BLaER1 treated with 17β-estradiol and CSF1 and Interleukin-3, amounts not matched to agents 10 nM and 100 nM (cell line): ENCODE measurements around the gene DCAF4.

Source experiments
- H3K27ac ChIP-seq, 11 experiments: shearing (Covaris generic); formaldehyde crosslinking; 2 replicates each; pipeline ENCODE4 v1.8.1; 2022
- H3K27me3 ChIP-seq, 11 experiments: shearing (Covaris generic); formaldehyde crosslinking; 2 replicates each; pipeline ENCODE4 v1.8.1; 2022
- H3K36me3 ChIP-seq, 11 experiments: shearing (Covaris generic); formaldehyde crosslinking; 2 replicates each; pipeline ENCODE4 v1.8.1; 2022
- H3K4me1 ChIP-seq, 10 experiments: shearing (Covaris generic); formaldehyde crosslinking; 2 replicates each; pipeline ENCODE4 v1.8.1; 2022
- H3K4me2 ChIP-seq, 11 experiments: shearing (Covaris generic); formaldehyde crosslinking; 2 replicates each; pipeline ENCODE4 v1.8.1; 2022
- H3K4me3 ChIP-seq, 10 experiments: shearing (Covaris generic); formaldehyde crosslinking; 2 replicates each; pipeline ENCODE4 v1.8.1; 2022
- H3K9ac ChIP-seq, 11 experiments: shearing (Covaris generic); formaldehyde crosslinking; 2 replicates each; pipeline ENCODE4 v1.8.1; 2022
- H3K9me3 ChIP-seq, 11 experiments: shearing (Covaris generic); formaldehyde crosslinking; replicated peaks in 1 of 11; 2 replicates each; pipeline ENCODE4 v1.8.1; 2022
- H4K20me1 ChIP-seq, 11 experiments: shearing (Covaris generic); formaldehyde crosslinking; 2 replicates each; pipeline ENCODE4 v1.8.1; 2022
- Cebpa-rat ChIP-seq, 11 experiments: shearing (Covaris generic); IDR thresholded peaks; 2 replicates each; pipeline ENCODE4 v1.8.1; 2022

DCAF4 gene

DNA sequence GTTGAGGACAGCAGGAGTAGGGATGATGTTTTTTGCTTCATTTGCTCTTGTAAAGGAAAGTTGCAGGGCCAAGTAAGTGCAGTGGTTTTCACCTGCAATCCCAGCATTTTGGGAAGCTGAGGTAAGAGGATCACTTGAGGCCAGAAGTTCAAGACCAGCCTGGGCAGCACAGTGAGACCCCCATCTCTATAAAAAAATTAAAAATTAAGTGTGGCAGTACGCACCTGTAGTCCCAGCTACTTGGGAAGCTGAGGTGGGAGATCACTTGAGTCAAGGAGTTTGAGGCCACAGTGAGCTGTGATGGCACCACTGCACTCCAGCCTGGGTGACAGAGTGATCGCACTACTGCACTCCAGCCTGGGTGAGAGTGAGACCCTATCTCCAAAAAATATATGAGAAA is 43.2 kb upstream of the DCAF4 start:
- H4K20me1 ChIP-seq: no peaks in the 10 kb centered on the region
- H3K27me3 ChIP-seq: peaks cover 0 to 11% (median 4%) of the 10 kb centered on the region in 11 experiments; a peak in 10 of 22 replicates
- no peak overlapping the region for H3K27ac ChIP-seq

DNA sequence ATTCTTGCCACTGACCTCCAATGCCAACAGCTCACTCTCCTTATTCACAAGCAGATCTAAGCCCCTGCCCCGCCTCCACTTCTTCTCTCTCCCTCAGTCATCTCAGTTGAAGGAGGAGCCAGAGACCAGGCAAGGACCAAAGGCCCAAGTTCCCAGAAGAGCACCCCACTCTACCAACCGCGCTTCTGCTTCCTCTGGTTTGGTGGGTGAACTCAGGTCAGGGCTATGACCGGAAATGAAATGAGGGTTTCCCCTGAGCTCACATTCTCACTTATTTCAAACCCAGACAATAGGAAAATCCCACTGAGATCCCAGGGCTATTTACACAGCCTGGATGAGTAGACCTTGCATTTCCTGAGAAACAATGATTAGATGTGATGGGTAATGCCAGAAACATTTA is 42.3 kb upstream of the DCAF4 start:
- no peaks in the 10 kb centered on the region for H3K9me3 ChIP-seq
- H4K20me1 ChIP-seq: no peaks in the 10 kb centered on the region
- no peak overlapping the region for H3K4me3 ChIP-seq
- no peaks in the 10 kb centered on the region for H3K36me3 ChIP-seq
- H3K27ac ChIP-seq: no peak overlapping the region
- H3K4me2 ChIP-seq: no peak overlapping the region
- TF ChIP-seq Cebpa-rat (IDR thresholded peaks at IDR 0.05): no peak
- H3K9ac ChIP-seq: no peak overlapping the region
- H3K27me3 ChIP-seq: peaks cover 6 to 20% (median 10%) of the 10 kb centered on the region in 11 experiments; a peak in 19 of 22 replicates
- peaks cover 11 to 33% (median 19%) of the 10 kb centered on the region in 10 experiments; a peak in 15 of 20 replicates for H3K4me1 ChIP-seq

More for the DNA sequence above, 43.2 kb upstream of the DCAF4 start:
- Histone ChIP-seq H3K4me1 (peaks cover 3 to 25% (median 10%) of the 10 kb centered on the region in 10 experiments; a peak in 13 of 20 replicates), H3K9me3 (no peaks in the 10 kb centered on the region), H3K9ac (no peak overlapping the region), H3K4me3 (no peak overlapping the region), H3K4me2 (no peak overlapping the region), H3K36me3 (no peaks in the 10 kb centered on the region)
- no peak for TF ChIP-seq Cebpa-rat (IDR thresholded peaks at IDR 0.05)

GRCh38 chr14:72884386-72884785 is 41.9 kb upstream of the DCAF4 start:
- no peak overlapping the region for H3K4me2 ChIP-seq
- no peaks in the 10 kb centered on the region for H4K20me1 ChIP-seq
- H3K9me3 ChIP-seq: no peaks in the 10 kb centered on the region
- H3K9ac ChIP-seq: no peak overlapping the region
- no peaks in the 10 kb centered on the region for H3K36me3 ChIP-seq
- peaks cover 11 to 24% (median 15%) of the 10 kb centered on the region in 11 experiments; a peak in 21 of 22 replicates for H3K27me3 ChIP-seq
- no peak overlapping the region for H3K27ac ChIP-seq
- TF ChIP-seq Cebpa-rat (IDR thresholded peaks at IDR 0.05): no peak
- no peak overlapping the region for H3K4me3 ChIP-seq
- peaks cover 12 to 34% (median 21%) of the 10 kb centered on the region in 10 experiments; a peak in 15 of 20 replicates for H3K4me1 ChIP-seq

DNA sequence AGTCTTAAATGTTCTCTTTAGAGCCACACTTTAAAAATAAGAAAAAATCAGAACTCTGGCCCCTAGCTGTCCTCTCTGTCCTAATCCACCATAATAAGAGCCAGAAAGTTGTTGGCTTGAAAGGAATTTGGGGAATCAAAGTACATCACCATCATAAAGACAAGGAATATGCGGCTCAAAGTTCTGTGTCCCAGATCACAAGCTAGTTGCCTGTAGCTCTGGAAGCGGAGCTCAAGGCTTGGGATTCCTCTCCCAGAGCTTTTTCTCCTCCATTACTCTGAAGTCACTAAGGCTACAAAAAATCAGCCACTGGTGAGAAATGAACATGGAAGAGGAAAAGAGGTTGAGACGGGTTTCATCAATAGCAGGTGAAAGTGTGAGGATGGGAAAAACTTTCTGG is 38.8 kb upstream of the DCAF4 start:
- H3K36me3 ChIP-seq: no peaks in the 10 kb centered on the region
- no peak overlapping the region for H3K4me3 ChIP-seq
- peaks cover 9 to 32% (median 21%) of the 10 kb centered on the region in 10 experiments for H3K4me1 ChIP-seq
- TF ChIP-seq Cebpa-rat (IDR thresholded peaks at IDR 0.05): no peak
- H3K4me2 ChIP-seq: peak overlapping the region in 2 of 11 experiments; percentile 11; a peak in 3 of 22 replicates
- peaks cover 0 to 16% (median 7%) of the 10 kb centered on the region in 11 experiments; a peak in 15 of 22 replicates for H4K20me1 ChIP-seq
- H3K27me3 ChIP-seq: peaks cover 42 to 55% (median 46%) of the 10 kb centered on the region in 11 experiments
- no peak overlapping the region for H3K9ac ChIP-seq
- no peaks in the 10 kb centered on the region for H3K9me3 ChIP-seq
- H3K27ac ChIP-seq: no peak overlapping the region

- H3K9me3 ChIP-seq: no peaks in the 10 kb centered on the region
- no peak overlapping the region for H3K27ac ChIP-seq
- H3K4me3 ChIP-seq: no peak overlapping the region
- peaks cover 13 to 39% (median 27%) of the 10 kb centered on the region in 10 experiments for H3K4me1 ChIP-seq
- peaks cover 0 to 23% (median 14%) of the 10 kb centered on the region in 11 experiments; a peak in 15 of 22 replicates for H4K20me1 ChIP-seq
- no peak overlapping the region for H3K9ac ChIP-seq
- H3K36me3 ChIP-seq: no peaks in the 10 kb centered on the region
- no peak for TF ChIP-seq Cebpa-rat (IDR thresholded peaks at IDR 0.05)
- H3K27me3 ChIP-seq: peaks cover 49 to 62% (median 53%) of the 10 kb centered on the region in 11 experiments
- H3K4me2 ChIP-seq: peak overlapping the region in 10 of 11 experiments; percentile 11 to 51 (median 31); a peak in 19 of 22 replicates
These were observed 38.1 kb upstream of the DCAF4 start for GRCh38 chr14:72888192-72888591.

- no peaks in the 10 kb centered on the region for H3K9me3 ChIP-seq
- H3K4me3 ChIP-seq: no peak overlapping the region
- peaks cover 54 to 67% (median 58%) of the 10 kb centered on the region in 11 experiments for H3K27me3 ChIP-seq
- peaks cover 0 to 25% (median 15%) of the 10 kb centered on the region in 11 experiments; a peak in 15 of 22 replicates for H4K20me1 ChIP-seq
- H3K9ac ChIP-seq: no peak overlapping the region
- H3K4me1 ChIP-seq: peaks cover 13 to 39% (median 28%) of the 10 kb centered on the region in 10 experiments
- no peaks in the 10 kb centered on the region for H3K36me3 ChIP-seq
- H3K27ac ChIP-seq: no peak overlapping the region
- no peak for TF ChIP-seq Cebpa-rat (IDR thresholded peaks at IDR 0.05)
- H3K4me2 ChIP-seq: peak overlapping the region; percentile 11 to 51 (median 28); a peak in 18 of 22 replicates
These were observed 37.5 kb upstream of the DCAF4 start for GRCh38 chr14:72888636-72889201.

DNA sequence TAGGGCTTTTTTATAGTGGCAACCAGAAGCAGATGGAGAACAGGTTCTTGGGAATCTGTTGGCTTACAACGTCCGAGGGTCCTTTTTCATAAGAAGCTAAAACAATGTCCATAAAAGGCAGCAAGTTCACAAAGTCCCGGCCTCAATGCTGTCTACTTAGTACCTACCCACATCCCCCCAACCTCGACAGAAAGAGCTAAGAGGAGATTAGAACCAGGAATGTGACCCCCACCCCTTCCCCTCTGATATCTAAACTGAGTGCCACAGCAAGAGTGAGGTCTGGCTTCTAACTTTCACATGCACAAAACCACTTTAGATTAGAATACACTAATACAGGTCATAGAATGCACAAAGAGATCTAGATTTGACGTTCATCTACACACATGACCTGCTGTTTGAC is 36.9 kb upstream of the DCAF4 start:
- Histone ChIP-seq H3K4me2 (peak overlapping the region in 4 of 11 experiments; percentile 20 to 51 (median 42); a peak in 2 of 22 replicates), H3K4me1 (peaks cover 14 to 42% (median 31%) of the 10 kb centered on the region in 10 experiments), H3K9ac (no peak overlapping the region), H3K27me3 (peaks cover 60 to 73% (median 64%) of the 10 kb centered on the region in 11 experiments), H4K20me1 (peaks cover 0 to 26% (median 17%) of the 10 kb centered on the region in 11 experiments; a peak in 15 of 22 replicates), H3K4me3 (no peak overlapping the region), H3K27ac (no peak overlapping the region), H3K9me3 (no peaks in the 10 kb centered on the region), H3K36me3 (no peaks in the 10 kb centered on the region)
- no peak for TF ChIP-seq Cebpa-rat (IDR thresholded peaks at IDR 0.05)

- Histone ChIP-seq H3K9ac (no peak overlapping the region), H3K27me3 (peaks cover 84 to 96% (median 87%) of the 10 kb centered on the region in 11 experiments), H3K4me3 (peak overlapping the region in 7 of 10 experiments; percentile 64 to 84 (median 72); a peak in 11 of 20 replicates), H3K36me3 (no peaks in the 10 kb centered on the region), H3K4me2 (peak overlapping the region; percentile 89 to 99 (median 96)), H4K20me1 (peaks cover 0 to 35% (median 24%) of the 10 kb centered on the region in 11 experiments; a peak in 15 of 22 replicates), H3K4me1 (peaks cover 22 to 40% (median 35%) of the 10 kb centered on the region in 10 experiments), H3K9me3 (no peaks in the 10 kb centered on the region), H3K27ac (no peak overlapping the region)
- no peak for TF ChIP-seq Cebpa-rat (IDR thresholded peaks at IDR 0.05)
These were observed 34.6 kb upstream of the DCAF4 start for GRCh38 chr14:72891666-72892102.

DNA sequence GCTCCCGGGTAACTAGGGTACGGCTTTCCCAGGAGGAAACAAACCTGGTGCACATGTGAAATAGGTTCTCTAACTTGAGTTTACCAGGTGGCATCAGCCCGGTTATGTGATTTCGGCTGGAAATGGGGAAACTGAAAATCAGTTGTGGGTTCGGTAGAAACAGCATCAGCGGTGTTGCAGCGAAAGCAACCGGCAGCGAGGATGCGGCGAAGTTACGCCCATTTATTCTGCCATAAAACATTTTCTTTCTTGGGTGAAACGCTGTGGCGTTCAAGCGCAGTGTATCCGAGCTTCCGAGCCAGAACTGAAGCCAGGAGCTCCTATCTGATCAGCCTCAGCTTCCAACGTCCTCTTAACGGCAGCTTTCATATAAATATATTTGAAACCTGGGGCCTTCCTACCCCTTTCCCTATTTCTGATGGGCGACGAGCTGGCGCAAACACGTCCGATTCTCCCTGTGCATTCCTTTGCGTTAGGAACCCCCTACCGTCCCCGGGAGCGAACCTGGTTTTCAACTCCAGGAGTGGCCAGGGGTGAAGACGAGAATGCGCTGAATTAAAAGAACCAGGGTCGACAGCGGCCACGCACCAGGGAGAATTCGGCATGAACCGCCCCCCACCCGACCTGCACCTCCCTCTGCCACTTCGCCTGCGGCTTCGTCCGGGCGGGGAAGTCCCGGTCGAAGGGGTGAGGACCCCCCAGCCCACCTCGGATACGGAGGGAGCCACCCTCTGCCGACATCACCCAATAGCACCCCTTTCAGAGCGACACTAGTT is 34.0 kb upstream of the DCAF4 start:
- Histone ChIP-seq H3K4me1 (peaks cover 22 to 40% (median 35%) of the 10 kb centered on the region in 10 experiments), H3K4me2 (peak overlapping the region; percentile 89 to 99 (median 96)), H3K9me3 (no peaks in the 10 kb centered on the region), H4K20me1 (peaks cover 0 to 35% (median 24%) of the 10 kb centered on the region in 11 experiments; a peak in 15 of 22 replicates), H3K9ac (peak overlapping the region in 2 of 11 experiments; percentile 18 to 48; a peak in 3 of 22 replicates), H3K27ac (no peak overlapping the region), H3K4me3 (peak overlapping the region; percentile 62 to 84 (median 68)), H3K27me3 (peaks cover 84 to 99% (median 94%) of the 10 kb centered on the region in 11 experiments), H3K36me3 (no peaks in the 10 kb centered on the region)
- no peak for TF ChIP-seq Cebpa-rat (IDR thresholded peaks at IDR 0.05)
